ENCODE results near the gene DPP9. TPM values are rescaled to one million over a fixed set of nuclear protein-coding genes. Genes with fewer than 3 reads are reported as not detected.

The DPP9 gene
- total and polyA plus RNA-seq, 2 of the 8 experiments (the other 6 are each of a cell fraction or from before 2014, with no cell fraction given), result 11.6 to 40.7 TPM

DNA sequence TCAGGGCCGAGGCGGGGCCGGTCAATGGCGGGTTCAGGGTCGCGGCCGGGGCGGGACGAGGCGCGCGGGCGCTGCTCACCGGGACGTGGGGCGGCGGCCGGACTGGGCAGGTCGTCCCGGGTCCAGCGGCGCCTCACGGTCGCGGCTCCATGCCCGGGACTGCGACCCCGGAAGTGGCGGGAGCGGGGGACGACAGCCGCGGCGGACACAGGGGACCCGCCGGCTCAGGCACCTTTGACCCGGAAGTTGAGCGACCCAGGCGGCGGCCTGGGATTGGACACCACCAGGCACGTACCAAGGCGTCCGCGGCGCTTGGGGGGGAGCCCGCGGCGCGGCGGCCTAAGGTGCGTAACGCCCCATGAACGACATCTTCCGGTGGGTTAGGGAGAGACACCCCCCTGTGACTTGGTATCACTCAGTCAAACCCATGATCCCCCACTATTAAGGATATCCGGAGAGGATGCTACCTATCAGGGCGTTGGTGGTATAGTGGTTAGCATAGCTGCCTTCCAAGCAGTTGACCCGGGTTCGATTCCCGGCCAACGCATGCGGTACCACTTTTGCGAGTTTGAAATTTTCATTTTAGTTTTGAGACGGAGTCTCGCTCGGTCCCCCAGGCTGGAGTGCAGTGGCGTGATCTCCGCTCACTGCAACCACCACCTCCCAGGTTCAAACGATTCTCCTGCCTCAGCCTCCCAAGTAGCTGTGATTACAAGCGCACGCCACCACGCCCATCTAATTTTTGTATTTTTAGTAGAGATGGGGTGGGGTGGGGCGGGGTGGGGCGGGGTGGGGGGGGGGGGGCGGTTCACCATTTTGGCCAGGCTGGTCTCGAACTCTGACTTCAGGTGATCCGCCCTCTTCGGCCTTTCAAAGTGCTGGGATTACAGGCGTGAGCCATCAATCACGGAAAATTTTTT, at the start of gene DPP9 (continued):
- no peak for TF ChIP-seq BACH1 (IDR thresholded peaks at IDR 0.05; ENCODE audit: low read length)
- TF ChIP-seq CEBPB (IDR thresholded peaks at IDR 0.05; ENCODE audit: low read depth, low read length), result peak; percentile 76
- no peak for TF ChIP-seq CBX5 (IDR thresholded peaks at IDR 0.05; ENCODE audit: low read depth, low read length)
- peak in 1 of 2 experiments; percentile 89; a peak in 2 of 4 replicates for TF ChIP-seq SIN3A (conservative IDR thresholded peaks at IDR 0.05 in 1 of 2, IDR thresholded peaks at IDR 0.05 in 1 of 2; ENCODE audit: low read depth in 1 of 2, low read length in 2 of 2)
